A673 (cell line): Measurements from ENCODE around the gene BEND3. TPM values are rescaled to one million over a fixed set of nuclear protein-coding genes. Genes with fewer than 3 reads are reported as not detected.

ENCODE experiments used
- BruUV-seq: library from RNA; stranded (reverse); fragments of 400-500 nt; replicated peaks from 2 replicates; lab custom pipeline; 2021; lab: Mats Ljungman, UMichigan
- CTCF ChIA-PET: fragments of 300-600 bp; sonication (Branson Sonifier 250); formaldehyde crosslinking; loops from one replicate; lab custom pipeline; 2022; ENCODE audit warnings: antibody characterized with exemption; lab: Charles Lee
- POLR2A ChIA-PET: fragments of 300-600 bp; sonication (Branson Sonifier 250); formaldehyde crosslinking; loops from one replicate; lab custom pipeline; 2022; ENCODE audit warnings: antibody characterized with exemption; ENCODE audit not compliant: low non-redundant PET; lab: Charles Lee
- DNase-seq: peaks from one replicate; pipeline ENCODE4 v3.0.0-alpha.2; 2015; ENCODE audit warnings: low spot score
- H3K27ac ChIP-seq: fragments of 200-600 bp; sonication (generic); 2 replicates; pipeline ENCODE4 v1.5.1; 2016; ENCODE audit warnings: mixed run types, low read depth, mild to moderate bottlenecking, mixed read lengths, antibody characterized with exemption, low read length; ENCODE audit not compliant: poor library complexity, severe bottlenecking
- H3K27me3 ChIP-seq: fragments of 200-600 bp; sonication (generic); replicated peaks from 2 replicates; pipeline ENCODE4 v1.6.1; 2017; ENCODE audit warnings: mixed run types, low read depth, mild to moderate bottlenecking, mixed read lengths, antibody characterized with exemption, low read length; ENCODE audit not compliant: insufficient read depth, poor library complexity
- H3K36me3 ChIP-seq: fragments of 200-600 bp; sonication (generic); 2 replicates; pipeline ENCODE4 v1.6.1; 2016; ENCODE audit warnings: mixed run types, mild to moderate bottlenecking, mixed read lengths, antibody characterized with exemption, low read length; ENCODE audit not compliant: insufficient read depth, poor library complexity, severe bottlenecking
- H3K4me1 ChIP-seq: fragments of 200-600 bp; sonication (generic); 2 replicates; pipeline ENCODE4 v1.6.1; 2017; ENCODE audit warnings: mixed run types, mild to moderate bottlenecking, mixed read lengths, antibody characterized with exemption, low read length; ENCODE audit not compliant: insufficient read depth, poor library complexity, severe bottlenecking
- H3K4me3 ChIP-seq: fragments of 200-600 bp; sonication (generic); 2 replicates; pipeline ENCODE4 v1.5.1; 2016; ENCODE audit warnings: low read depth, mixed run types, mild to moderate bottlenecking, mixed read lengths, low read length; ENCODE audit not compliant: poor library complexity, severe bottlenecking
- H3K9me3 ChIP-seq: fragments of 200-600 bp; sonication (generic); 2 replicates; pipeline ENCODE4 v1.6.1; 2016; ENCODE audit warnings: mixed run types, low read depth, mild to moderate bottlenecking, mixed read lengths, antibody characterized with exemption, low read length; ENCODE audit not compliant: poor library complexity, severe bottlenecking
- CTCF ChIP-seq: fragments of 300-800, 200-600 bp; sonication (generic); conservative IDR thresholded peaks from 2 replicates; pipeline ENCODE4 v1.5.1; 2017; ENCODE audit warnings: low read depth, mild to moderate bottlenecking, antibody characterized with exemption, low read length, moderate library complexity, mixed read lengths
- EZH2 ChIP-seq: fragments of 200-600 bp; sonication (generic); IDR thresholded peaks from 2 replicates; pipeline ENCODE4 v1.6.1; 2017; ENCODE audit warnings: borderline replicate concordance, low read depth, mild to moderate bottlenecking, mixed read lengths, antibody characterized with exemption, low read length; ENCODE audit not compliant: poor library complexity, severe bottlenecking
- intact Hi-C: fragments of 100-400 bp; cut with micrococcal nuclease; formaldehyde crosslinking; loops from one replicate; pipeline ENCODE4 v1.10.0; 2022; ENCODE audit not compliant: unreplicated experiment
- total RNA-seq: library from RNA; stranded (reverse); gene quantifications from 2 replicates; pipeline ENCODE4 v1.2.3, GENCODE V29; 2021

The BEND3 gene
- total RNA-seq, 1 experiment from 2014 or later: 10.9 TPM

GRCh38 chr6:107070686-107071085 lies 44.6 kb downstream of the BEND3 start:
- ChIA-PET CTCF (no interaction called here), POLR2A (no interaction called here)
- no peak for DNase-seq
- Histone ChIP-seq H3K4me1 (no peaks in the 10 kb centered on the region), H3K9me3 (no peaks in the 10 kb centered on the region), H3K4me3 (no peak overlapping the region), H3K27me3 (no peaks in the 10 kb centered on the region), H3K36me3 (no peaks in the 10 kb centered on the region), H3K27ac (no peak overlapping the region)
- TF ChIP-seq CTCF (no peak), EZH2 (no peak)
- BruUV-seq: no TSS peak
- intact Hi-C loops: no loop called here

- no peak overlapping the region for H3K4me3 ChIP-seq
- intact Hi-C loops: no loop called here
- TF ChIP-seq EZH2 (no peak), CTCF (no peak)
- ChIA-PET POLR2A (no interaction called here), CTCF (no interaction called here)
- H3K4me1 ChIP-seq: no peaks in the 10 kb centered on the region
- no peak for DNase-seq
- H3K27ac ChIP-seq: no peak overlapping the region
- H3K27me3 ChIP-seq: no peaks in the 10 kb centered on the region
- H3K36me3 ChIP-seq: no peaks in the 10 kb centered on the region
- BruUV-seq: no TSS peak
- H3K9me3 ChIP-seq: no peaks in the 10 kb centered on the region
These were observed 45.4 kb downstream of the BEND3 start for GRCh38 chr6:107069631-107070548.

- intact Hi-C loops: no loop called here
- Histone ChIP-seq H3K4me1 (no peaks in the 10 kb centered on the region), H3K4me3 (no peak overlapping the region), H3K27ac (no peak overlapping the region), H3K9me3 (no peaks in the 10 kb centered on the region), H3K27me3 (no peaks in the 10 kb centered on the region), H3K36me3 (no peaks in the 10 kb centered on the region)
- TF ChIP-seq EZH2 (no peak), CTCF (no peak)
- POLR2A ChIA-PET: no interaction called here
- DNase-seq: no peak
- BruUV-seq: no TSS peak
- CTCF ChIA-PET: no interaction called here
These were observed 46.4 kb downstream of the BEND3 start for GRCh38 chr6:107068691-107069630.
